ENCODE results near the gene ZNF804B. TPM values are rescaled to one million over a fixed set of nuclear protein-coding genes. Genes with fewer than 3 reads are reported as not detected.

The ZNF804B gene
- not detected in 2 replicates for total RNA-seq (2021)
- long read RNA-seq: 0 reads

GRCh38 chr7:88759230-88760135 is at the start of gene ZNF804B:
TSS of gene ZNF804B (plus strand) at chr7:88759700. CDS start at chr7:88759977, 277 bp downstream.
- H2BK5ac ChIP-seq (ENCODE audit: insufficient read length, low read length): no peak within 1 kb of the TSS
- H3K14ac ChIP-seq (ENCODE audit: insufficient read depth, low read length): no peak within 1 kb of the TSS
- WGBS (ENCODE audit: extremely low coverage, insufficient read length, low lambda C conversion rate): no CpG with 5 or more reads among the region's 74 CpGs
- no peak within 1 kb of the TSS for H3K56ac ChIP-seq (ENCODE audit: insufficient read length, low read depth, low read length)
- no peaks in the 10 kb centered on the region for H3K9me3 ChIP-seq (ENCODE audit: control insufficient read depth, low read depth, low read length)
- peak within 1 kb of the TSS; percentile 86 for H3K4me2 ChIP-seq (ENCODE audit: insufficient read depth, insufficient read length, low read length)
- no peaks in the 10 kb centered on the region for H3K79me2 ChIP-seq (ENCODE audit: insufficient read depth, low read length)
- no peak within 1 kb of the TSS for H4K91ac ChIP-seq (ENCODE audit: insufficient read length, low read depth, low read length)
- no peak within 1 kb of the TSS for H3K18ac ChIP-seq (ENCODE audit: insufficient read length, low read depth, low read length)
- peaks cover 8 to 10% of the 10 kb centered on the region in 2 experiments for H3K4me1 Mint-ChIP-seq
- H2AK5ac ChIP-seq (ENCODE audit: insufficient read length, low read length): no peak within 1 kb of the TSS
- H3K4ac ChIP-seq (ENCODE audit: low read depth, low read length): no peak within 1 kb of the TSS
- H3K9me3 Mint-ChIP-seq: no peaks in the 10 kb centered on the region
- H2BK12ac ChIP-seq (ENCODE audit: insufficient read length, low read depth, low read length): no peak within 1 kb of the TSS
- no peak within 1 kb of the TSS for H2AFZ ChIP-seq (ENCODE audit: low read length)
- peak; percentile 78 for DNase-seq
- peak; percentile 29; the same call in 1 of the 3 replicates for TF ChIP-seq CTCF (conservative IDR thresholded peaks at IDR 0.05)
- no peaks in the 10 kb centered on the region for H3K36me3 Mint-ChIP-seq (ENCODE audit: insufficient read depth in 1 of 3, low read depth in 3 of 3)
- H4K20me1 ChIP-seq (ENCODE audit: control insufficient read depth, insufficient read depth, insufficient read length): no peaks in the 10 kb centered on the region
- no peak within 1 kb of the TSS for H4K5ac ChIP-seq (ENCODE audit: insufficient read length, low read depth, low read length)
- H3K9ac ChIP-seq (ENCODE audit: extremely low read depth, insufficient read length, low read length): no peak within 1 kb of the TSS
- H3K4me1 ChIP-seq (ENCODE audit: insufficient read depth, low read length): no peaks in the 10 kb centered on the region
- H3K79me1 ChIP-seq (ENCODE audit: insufficient read depth, low read depth, low read length, poor library complexity, severe bottlenecking): no peaks in the 10 kb centered on the region
- no peak within 1 kb of the TSS for H3K23ac ChIP-seq (ENCODE audit: insufficient read length, low read depth, low read length)
- peaks cover 6% of the 10 kb centered on the region; the same call in 1 of the 2 replicates for H3K27me3 ChIP-seq (ENCODE audit: insufficient read depth, low read length)
- H3K27ac Mint-ChIP-seq: no peak within 1 kb of the TSS
- peaks cover 64% of the 10 kb centered on the region for H3K27me3 Mint-ChIP-seq (ENCODE audit: low read depth)
- no peak within 1 kb of the TSS for H2BK20ac ChIP-seq (ENCODE audit: low read depth, low read length, poor library complexity, severe bottlenecking)
- H3T11ph ChIP-seq (ENCODE audit: low read length): no peak within 1 kb of the TSS
- peaks cover 9% of the 10 kb centered on the region for H3K23me2 ChIP-seq (ENCODE audit: insufficient read length, low read depth, low read length, poor library complexity, severe bottlenecking)
- H2BK120ac ChIP-seq (ENCODE audit: low read depth, low read length, poor library complexity, severe bottlenecking): no peak within 1 kb of the TSS
- no peak within 1 kb of the TSS for H2BK15ac ChIP-seq (ENCODE audit: low read depth, low read length)
- no peak within 1 kb of the TSS for H4K8ac ChIP-seq (replicated peaks; ENCODE audit: insufficient read length, low read depth, low read length)
- H3K4me3 Mint-ChIP-seq: peak within 1 kb of the TSS; percentile 62 to 84
- H3K27ac ChIP-seq (ENCODE audit: insufficient read length, low read depth, low read length): no peak within 1 kb of the TSS

Data from H9 (cell line).